ENCODE measurements around the gene EIPR1. TPM values are rescaled to one million over a fixed set of nuclear protein-coding genes. Genes with fewer than 3 reads are reported as not detected.

Gene EIPR1
- total and polyA plus RNA-seq, 2 of the 13 experiments (the other 11 are each of a cell fraction or from before 2014, with no cell fraction given) = 70.0 to 96.3 TPM

DNA sequence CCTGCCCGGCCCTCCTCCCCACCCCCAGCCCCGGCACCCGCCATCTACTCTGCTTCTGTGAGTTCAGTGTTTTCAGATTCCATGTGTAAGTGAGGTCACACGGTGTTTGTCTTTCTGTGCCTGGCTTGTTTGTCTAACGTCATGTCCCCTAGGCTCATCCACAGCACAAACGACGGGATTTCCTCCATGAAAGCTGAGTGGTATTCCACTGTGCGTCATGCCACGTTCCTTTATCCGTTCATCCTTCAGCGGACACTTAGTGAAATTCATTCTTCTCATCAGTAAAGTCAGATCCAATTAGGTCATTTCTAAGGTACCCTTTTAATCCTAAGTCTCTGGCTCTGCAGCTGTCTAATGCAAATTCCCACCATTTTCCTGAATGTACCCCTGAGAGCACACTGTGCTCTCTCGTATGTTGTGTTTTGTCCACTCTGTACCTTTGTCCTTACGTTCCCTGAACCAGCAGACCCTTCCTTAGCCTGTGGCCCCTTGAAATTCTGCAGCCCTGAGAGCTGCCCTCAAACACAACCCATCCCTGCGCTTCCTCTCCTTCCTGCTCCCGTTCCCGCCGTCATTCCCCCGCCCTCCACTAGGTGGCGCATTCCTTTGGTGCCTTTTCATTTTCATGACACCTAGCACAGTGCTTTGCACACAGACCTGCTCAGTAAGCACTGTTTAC, 46.0 kb upstream of the EIPR1 start (continued):
- TF ChIP-seq, protein P1, sequence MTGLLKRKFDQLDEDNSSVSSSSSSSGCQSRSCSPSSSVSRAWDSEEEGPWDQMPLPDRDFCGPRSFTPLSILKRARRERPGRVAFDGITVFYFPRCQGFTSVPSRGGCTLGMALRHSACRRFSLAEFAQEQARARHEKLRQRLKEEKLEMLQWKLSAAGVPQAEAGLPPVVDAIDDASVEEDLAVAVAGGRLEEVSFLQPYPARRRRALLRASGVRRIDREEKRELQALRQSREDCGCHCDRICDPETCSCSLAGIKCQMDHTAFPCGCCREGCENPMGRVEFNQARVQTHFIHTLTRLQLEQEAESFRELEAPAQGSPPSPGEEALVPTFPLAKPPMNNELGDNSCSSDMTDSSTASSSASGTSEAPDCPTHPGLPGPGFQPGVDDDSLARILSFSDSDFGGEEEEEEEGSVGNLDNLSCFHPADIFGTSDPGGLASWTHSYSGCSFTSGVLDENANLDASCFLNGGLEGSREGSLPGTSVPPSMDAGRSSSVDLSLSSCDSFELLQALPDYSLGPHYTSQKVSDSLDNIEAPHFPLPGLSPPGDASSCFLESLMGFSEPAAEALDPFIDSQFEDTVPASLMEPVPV (CRISPR knock-in tag; IDR thresholded peaks at IDR 0.05) = no peak
- TF ChIP-seq KAT8 (CRISPR knock-in tag; IDR thresholded peaks at IDR 0.05) (0 out of 2 replicates have a peak, but pooled peaks have one; percentile 20), CBX1 (IDR thresholded peaks at IDR 0.05; ENCODE audit: low read depth) (no peak), NR2C2 (CRISPR knock-in tag; IDR thresholded peaks at IDR 0.05; ENCODE audit: borderline replicate concordance) (0 out of 2 replicates have a peak, but pooled peaks have one; percentile 19), REPIN1 (CRISPR knock-in tag; IDR thresholded peaks at IDR 0.05; ENCODE audit: borderline replicate concordance, low read depth) (peak; percentile 75; the same call in 1 of the 2 replicates), ZKSCAN1 (IDR thresholded peaks at IDR 0.05; ENCODE audit: low read length) (peak; percentile 46), MIXL1 (CRISPR knock-in tag; IDR thresholded peaks at IDR 0.05) (peak; percentile 74; the same call in 1 of the 2 replicates), GATAD2A (CRISPR knock-in tag; IDR thresholded peaks at IDR 0.05) (peak; percentile 45; the same call in 1 of the 2 replicates), ZBTB21 (CRISPR knock-in tag; IDR thresholded peaks at IDR 0.05) (peak; percentile 87), MIER2 (CRISPR knock-in tag; IDR thresholded peaks at IDR 0.05) (0 out of 2 replicates have a peak, but pooled peaks have one; percentile 20), ELF3 (CRISPR knock-in tag; IDR thresholded peaks at IDR 0.05) (peak; percentile 69; the same call in 1 of the 2 replicates), ZNF558 (CRISPR knock-in tag; IDR thresholded peaks at IDR 0.05; ENCODE audit: borderline replicate concordance) (peak; percentile 79; the same call in 1 of the 2 replicates), SSRP1 (CRISPR knock-in tag; IDR thresholded peaks at IDR 0.05) (no peak), ZMYM4 (CRISPR knock-in tag; IDR thresholded peaks at IDR 0.05) (peak; percentile 76), ZNF556 (CRISPR knock-in tag; IDR thresholded peaks at IDR 0.05; ENCODE audit: borderline replicate concordance) (0 out of 2 replicates have a peak, but pooled peaks have one; percentile 60)
- TF ChIP-seq, protein P2, sequence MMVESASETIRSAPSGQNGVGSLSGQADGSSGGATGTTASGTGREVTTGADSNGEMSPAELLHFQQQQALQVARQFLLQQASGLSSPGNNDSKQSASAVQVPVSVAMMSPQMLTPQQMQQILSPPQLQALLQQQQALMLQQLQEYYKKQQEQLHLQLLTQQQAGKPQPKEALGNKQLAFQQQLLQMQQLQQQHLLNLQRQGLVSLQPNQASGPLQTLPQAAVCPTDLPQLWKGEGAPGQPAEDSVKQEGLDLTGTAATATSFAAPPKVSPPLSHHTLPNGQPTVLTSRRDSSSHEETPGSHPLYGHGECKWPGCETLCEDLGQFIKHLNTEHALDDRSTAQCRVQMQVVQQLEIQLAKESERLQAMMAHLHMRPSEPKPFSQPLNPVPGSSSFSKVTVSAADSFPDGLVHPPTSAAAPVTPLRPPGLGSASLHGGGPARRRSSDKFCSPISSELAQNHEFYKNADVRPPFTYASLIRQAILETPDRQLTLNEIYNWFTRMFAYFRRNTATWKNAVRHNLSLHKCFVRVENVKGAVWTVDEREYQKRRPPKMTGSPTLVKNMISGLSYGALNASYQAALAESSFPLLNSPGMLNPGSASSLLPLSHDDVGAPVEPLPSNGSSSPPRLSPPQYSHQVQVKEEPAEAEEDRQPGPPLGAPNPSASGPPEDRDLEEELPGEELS (CRISPR knock-in tag; IDR thresholded peaks at IDR 0.05) = peak; percentile 49
- TF ChIP-seq, protein P3, sequence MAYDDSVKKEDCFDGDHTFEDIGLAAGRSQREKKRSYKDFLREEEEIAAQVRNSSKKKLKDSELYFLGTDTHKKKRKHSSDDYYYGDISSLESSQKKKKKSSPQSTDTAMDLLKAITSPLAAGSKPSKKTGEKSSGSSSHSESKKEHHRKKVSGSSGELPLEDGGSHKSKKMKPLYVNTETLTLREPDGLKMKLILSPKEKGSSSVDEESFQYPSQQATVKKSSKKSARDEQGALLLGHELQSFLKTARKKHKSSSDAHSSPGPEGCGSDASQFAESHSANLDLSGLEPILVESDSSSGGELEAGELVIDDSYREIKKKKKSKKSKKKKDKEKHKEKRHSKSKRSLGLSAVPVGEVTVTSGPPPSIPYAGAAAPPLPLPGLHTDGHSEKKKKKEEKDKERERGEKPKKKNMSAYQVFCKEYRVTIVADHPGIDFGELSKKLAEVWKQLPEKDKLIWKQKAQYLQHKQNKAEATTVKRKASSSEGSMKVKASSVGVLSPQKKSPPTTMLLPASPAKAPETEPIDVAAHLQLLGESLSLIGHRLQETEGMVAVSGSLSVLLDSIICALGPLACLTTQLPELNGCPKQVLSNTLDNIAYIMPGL (CRISPR knock-in tag; IDR thresholded peaks at IDR 0.05; ENCODE audit: borderline replicate concordance in 1 of 2, low read depth in 1 of 2) = peak; percentile 36 to 67; a peak in 2 of 4 replicates
- TF ChIP-seq, protein P4, sequence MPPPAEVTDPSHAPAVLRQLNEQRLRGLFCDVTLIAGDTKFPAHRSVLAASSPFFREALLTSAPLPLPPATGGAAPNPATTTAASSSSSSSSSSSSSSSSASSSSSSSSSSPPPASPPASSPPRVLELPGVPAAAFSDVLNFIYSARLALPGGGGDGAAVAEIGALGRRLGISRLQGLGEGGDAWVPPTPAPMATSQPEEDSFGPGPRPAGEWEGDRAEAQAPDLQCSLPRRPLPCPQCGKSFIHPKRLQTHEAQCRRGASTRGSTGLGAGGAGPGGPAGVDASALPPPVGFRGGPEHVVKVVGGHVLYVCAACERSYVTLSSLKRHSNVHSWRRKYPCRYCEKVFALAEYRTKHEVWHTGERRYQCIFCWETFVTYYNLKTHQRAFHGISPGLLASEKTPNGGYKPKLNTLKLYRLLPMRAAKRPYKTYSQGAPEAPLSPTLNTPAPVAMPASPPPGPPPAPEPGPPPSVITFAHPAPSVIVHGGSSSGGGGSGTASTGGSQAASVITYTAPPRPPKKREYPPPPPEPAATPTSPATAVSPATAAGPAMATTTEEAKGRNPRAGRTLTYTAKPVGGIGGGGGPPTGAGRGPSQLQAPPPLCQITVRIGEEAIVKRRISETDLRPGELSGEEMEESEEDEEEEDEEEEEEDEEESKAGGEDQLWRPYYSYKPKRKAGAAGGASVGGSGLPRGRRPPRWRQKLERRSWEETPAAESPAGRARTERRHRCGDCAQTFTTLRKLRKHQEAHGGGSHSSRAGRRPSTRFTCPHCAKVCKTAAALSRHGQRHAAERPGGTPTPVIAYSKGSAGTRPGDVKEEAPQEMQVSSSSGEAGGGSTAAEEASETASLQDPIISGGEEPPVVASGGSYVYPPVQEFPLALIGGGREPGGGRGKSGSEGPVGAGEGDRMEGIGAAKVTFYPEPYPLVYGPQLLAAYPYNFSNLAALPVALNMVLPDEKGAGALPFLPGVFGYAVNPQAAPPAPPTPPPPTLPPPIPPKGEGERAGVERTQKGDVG (CRISPR knock-in tag; IDR thresholded peaks at IDR 0.05; ENCODE audit: borderline replicate concordance) = peak; percentile 94

All from HepG2 (cell line).